Brain microvascular endothelial cell (primary cell): ENCODE results near the gene TC2N.

Experiments
- DNase-seq: peaks from one replicate; pipeline ENCODE4 v3.0.0-alpha.2; 2020
- H3K27ac ChIP-seq: fragments of 250-450 bp; sonication (Bioruptor Pico); 2 replicates; pipeline ENCODE4 v1.5.1; 2020; ENCODE audit warnings: mild to moderate bottlenecking, moderate library complexity
- H3K27me3 ChIP-seq: fragments of 250-450 bp; sonication (Bioruptor Pico); replicated peaks from 2 replicates; pipeline ENCODE4 v1.5.1; 2020; ENCODE audit warnings: mild to moderate bottlenecking
- H3K36me3 ChIP-seq: fragments of 250-450 bp; sonication (Bioruptor Pico); replicated peaks from 2 replicates; pipeline ENCODE4 v1.5.1; 2020; ENCODE audit warnings: mild to moderate bottlenecking
- H3K4me3 ChIP-seq: 2 replicates; pipeline ENCODE4 v1.5.1; 2011; ENCODE audit warnings: low read depth, mild to moderate bottlenecking, control low read depth, low read length, moderate library complexity
- in situ Hi-C: cut with HindIII; loops from 2 replicates; pipeline ENCODE4 v1.10.0; 2017; ENCODE audit warnings: low sequenced_read_pairs, low pct_ligation_motif_present
- TF ChIP-seq, protein P1 (sequence below): IDR thresholded peaks from 2 replicates; pipeline ENCODE4 v1.5.1; 2011; ENCODE audit warnings: low read depth, mild to moderate bottlenecking, moderate library complexity, low read length, control low read depth, inconsistent platforms; ENCODE audit errors: missing control alignments

The TC2N gene

DNA sequence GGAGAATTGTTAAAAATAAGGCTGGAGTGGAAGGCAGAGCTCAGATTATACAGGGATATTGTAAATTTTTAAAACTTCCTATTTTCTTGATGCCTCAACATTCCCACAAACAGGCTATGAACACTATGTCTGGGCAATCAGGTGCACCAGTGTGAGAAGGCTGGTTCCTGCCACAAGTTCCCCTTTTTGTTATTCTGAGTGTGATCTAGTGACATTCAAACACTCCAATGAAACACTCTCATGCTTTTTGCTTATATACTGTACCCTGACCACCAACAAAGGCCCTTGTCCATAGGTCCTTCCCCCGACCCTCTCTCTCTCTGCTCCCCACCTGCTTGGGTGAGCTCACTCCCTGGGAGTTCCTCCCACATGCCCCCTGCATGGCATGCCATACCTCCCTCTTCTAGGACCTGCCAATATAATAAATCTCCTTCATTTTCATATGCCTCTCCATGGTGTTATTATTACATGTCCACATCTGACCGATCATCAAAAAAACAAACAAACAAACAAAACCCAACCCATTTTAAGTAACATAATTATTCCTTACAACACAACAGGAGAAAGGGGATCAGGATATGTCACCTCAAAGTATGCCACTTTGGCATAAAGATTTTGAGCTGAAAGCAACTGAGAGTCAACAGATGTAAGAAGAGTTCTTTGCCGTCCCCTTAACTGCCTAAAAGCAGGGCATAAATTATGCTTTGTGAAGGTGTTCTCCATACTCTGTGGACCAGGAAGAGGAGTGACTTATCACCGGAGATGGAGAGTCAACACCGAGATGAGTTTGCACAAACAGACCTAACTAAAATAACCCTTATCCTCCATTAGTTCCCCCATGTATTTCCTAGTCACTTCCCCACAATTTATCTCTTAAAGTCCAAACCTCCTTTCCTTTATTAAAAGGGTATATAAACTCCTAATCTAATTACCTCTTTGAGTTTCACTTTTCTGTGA lies 92.9 kb downstream of the TC2N start:
- Histone ChIP-seq H3K27ac (no peak overlapping the region), H3K27me3 (no peaks in the 10 kb centered on the region), H3K36me3 (no peaks in the 10 kb centered on the region), H3K4me3 (no peak overlapping the region)
- in situ Hi-C loops, result no loop called here
- DNase-seq, result no peak
- TF ChIP-seq, protein P1, sequence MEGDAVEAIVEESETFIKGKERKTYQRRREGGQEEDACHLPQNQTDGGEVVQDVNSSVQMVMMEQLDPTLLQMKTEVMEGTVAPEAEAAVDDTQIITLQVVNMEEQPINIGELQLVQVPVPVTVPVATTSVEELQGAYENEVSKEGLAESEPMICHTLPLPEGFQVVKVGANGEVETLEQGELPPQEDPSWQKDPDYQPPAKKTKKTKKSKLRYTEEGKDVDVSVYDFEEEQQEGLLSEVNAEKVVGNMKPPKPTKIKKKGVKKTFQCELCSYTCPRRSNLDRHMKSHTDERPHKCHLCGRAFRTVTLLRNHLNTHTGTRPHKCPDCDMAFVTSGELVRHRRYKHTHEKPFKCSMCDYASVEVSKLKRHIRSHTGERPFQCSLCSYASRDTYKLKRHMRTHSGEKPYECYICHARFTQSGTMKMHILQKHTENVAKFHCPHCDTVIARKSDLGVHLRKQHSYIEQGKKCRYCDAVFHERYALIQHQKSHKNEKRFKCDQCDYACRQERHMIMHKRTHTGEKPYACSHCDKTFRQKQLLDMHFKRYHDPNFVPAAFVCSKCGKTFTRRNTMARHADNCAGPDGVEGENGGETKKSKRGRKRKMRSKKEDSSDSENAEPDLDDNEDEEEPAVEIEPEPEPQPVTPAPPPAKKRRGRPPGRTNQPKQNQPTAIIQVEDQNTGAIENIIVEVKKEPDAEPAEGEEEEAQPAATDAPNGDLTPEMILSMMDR, result no peak

DNA sequence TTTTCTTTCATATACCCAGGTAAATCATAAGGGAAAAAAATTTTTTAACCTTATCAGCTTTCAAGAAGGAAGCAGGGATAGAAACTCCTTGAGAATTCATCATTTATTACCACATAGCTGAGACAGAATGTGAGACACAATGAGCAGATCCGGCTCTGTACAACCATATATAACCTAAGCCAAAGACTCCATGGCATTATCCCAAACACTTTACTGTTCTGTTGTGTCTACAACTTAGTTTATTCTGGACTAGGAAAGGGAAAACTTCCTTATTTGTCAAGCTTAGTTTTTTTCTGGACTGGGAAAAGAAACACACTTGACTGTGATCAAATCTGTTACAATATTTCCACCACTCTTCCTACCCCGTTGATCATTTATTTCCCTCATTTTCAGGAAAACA lies 97.2 kb downstream of the TC2N start:
- DNase-seq, result no peak
- Histone ChIP-seq H3K4me3 (no peak overlapping the region), H3K27ac (no peak overlapping the region), H3K27me3 (no peaks in the 10 kb centered on the region), H3K36me3 (no peaks in the 10 kb centered on the region)
- in situ Hi-C loops, result no loop called here
- TF ChIP-seq, protein P1, result no peak

DNA sequence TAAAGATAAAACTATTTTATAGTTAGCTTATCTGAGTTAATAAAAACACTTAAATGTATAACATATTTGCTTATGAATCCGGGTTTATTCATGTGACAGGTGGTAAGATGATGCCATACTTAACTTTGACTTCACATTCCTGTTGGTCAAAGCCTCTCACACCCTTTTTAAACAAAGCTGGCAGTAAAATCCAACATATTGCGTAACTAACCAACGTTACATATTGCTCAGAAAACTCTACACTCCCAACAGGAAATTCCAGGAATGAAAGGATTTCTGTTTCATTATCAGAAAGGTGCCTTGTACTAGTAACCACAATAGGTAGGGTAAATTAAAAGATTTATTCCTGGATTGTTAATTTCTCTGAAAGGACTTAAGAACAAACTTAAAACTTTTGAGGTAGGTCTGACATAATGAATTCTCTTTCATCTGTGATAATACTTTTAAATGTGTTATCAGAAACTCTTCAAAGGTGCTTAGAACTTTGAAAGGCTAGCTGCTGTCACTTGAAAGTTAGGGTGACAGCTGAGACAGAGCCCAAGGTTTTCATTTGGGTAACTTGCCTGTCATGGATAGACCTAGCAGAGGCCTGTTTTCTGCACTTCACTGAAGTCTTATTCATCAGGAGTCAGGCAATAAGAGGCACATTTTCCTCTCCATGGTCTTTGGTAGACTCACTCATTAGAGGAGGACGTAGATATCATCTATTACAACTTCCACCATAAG lies 111.6 kb downstream of the TC2N start:
- H3K27ac ChIP-seq, result no peak overlapping the region
- no peaks in the 10 kb centered on the region for H3K27me3 ChIP-seq
- no peak for DNase-seq
- no peaks in the 10 kb centered on the region for H3K36me3 ChIP-seq
- H3K4me3 ChIP-seq, result no peak overlapping the region
- in situ Hi-C loops, result no loop called here
- TF ChIP-seq, protein P1, result no peak

DNA sequence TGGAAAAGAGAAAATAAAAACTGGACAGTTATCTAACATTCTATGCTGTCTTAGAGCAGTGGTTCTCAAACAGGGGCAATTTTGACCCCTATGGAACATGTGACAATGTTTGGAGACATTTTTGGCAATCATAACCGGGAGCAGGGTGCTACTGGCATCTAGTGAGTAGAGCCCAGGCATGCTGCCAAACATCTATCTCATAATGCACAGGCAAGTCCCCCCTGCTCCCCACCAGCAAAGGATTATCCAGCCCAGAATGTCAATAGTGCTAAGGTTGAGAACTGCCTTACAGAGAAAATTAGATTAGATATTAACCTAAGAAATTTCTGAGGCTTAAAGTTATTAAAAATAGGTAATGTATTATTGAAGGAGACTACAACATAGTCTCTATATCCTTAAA lies 112.5 kb downstream of the TC2N start:
- Histone ChIP-seq H3K27ac (no peak overlapping the region), H3K4me3 (no peak overlapping the region), H3K36me3 (no peaks in the 10 kb centered on the region), H3K27me3 (no peaks in the 10 kb centered on the region)
- no peak for DNase-seq
- in situ Hi-C loops, result no loop called here
- TF ChIP-seq, protein P1, result no peak

DNA sequence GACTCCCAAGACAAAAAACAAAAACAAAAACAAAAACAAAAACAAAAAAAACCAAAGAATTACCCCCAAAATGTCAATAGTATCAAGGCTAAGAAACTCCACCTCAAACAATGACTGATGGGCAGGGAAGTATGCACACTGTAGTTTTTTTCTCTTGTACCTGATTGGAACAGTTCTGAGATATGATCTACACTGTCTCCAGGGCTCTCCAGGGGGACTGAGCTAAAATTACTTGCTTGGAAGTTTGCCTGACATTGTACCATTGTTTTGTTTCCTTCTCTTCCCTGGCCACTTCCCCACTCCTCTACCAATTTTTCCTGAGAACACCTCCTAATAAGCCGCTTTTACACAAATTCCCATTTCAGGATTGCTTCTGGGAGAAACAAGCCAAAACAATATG lies 113.2 kb downstream of the TC2N start:
- no peaks in the 10 kb centered on the region for H3K36me3 ChIP-seq
- in situ Hi-C loops, result no loop called here
- H3K27me3 ChIP-seq, result no peaks in the 10 kb centered on the region
- H3K4me3 ChIP-seq, result no peak overlapping the region
- TF ChIP-seq, protein P1, result no peak
- no peak overlapping the region for H3K27ac ChIP-seq
- no peak for DNase-seq
